Neural cell (in vitro differentiated cells): ENCODE data around the gene MPPED1.

Experiments used
- CTCF ChIP-seq: fragments of 450-650 bp; IDR thresholded peaks from 2 replicates; pipeline ENCODE4 v1.5.1; 2014; ENCODE audit warnings: antibody characterized with exemption, mild to moderate bottlenecking, moderate library complexity; ENCODE audit not compliant: poor library complexity, severe bottlenecking
- EP300 ChIP-seq: fragments of 450-650 bp; conservative IDR thresholded peaks from 2 replicates; pipeline ENCODE4 v1.6.1; 2014; ENCODE audit warnings: antibody characterized with exemption, mild to moderate bottlenecking, moderate library complexity; ENCODE audit not compliant: poor library complexity, severe bottlenecking
- EZH2 ChIP-seq: fragments of 200-600, 300-800 bp; shearing (Covaris generic), sonication (generic); IDR thresholded peaks from 2 replicates; pipeline ENCODE4 v1.6.1; 2014; ENCODE audit warnings: antibody characterized with exemption, low read length, borderline replicate concordance, mild to moderate bottlenecking; ENCODE audit not compliant: insufficient read depth, poor library complexity, severe bottlenecking

DNA sequence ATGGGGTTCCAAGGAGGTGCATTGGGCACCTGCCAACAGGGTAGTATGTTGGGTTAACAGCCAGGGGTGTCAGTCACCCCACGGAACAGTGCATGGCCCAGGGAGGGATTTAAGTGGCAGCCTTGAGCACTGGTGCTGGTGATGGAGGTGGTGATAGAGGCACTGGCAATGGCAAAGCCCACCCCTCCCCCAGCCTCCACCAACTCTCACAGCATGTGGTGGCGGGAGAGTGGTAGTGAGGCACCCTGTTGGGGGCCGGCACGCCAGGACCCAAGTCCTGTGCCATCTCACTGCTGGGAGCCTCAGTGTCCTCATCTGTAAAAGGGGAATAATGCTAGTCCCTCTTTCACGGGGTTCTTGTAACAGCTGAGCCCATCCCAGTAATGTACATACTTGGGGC lies 81.5 kb downstream of the MPPED1 start:
- TF ChIP-seq CTCF (no peak), EP300 (no peak), EZH2 (no peak)
